GM19455 (cell line): ENCODE data around the gene STXBP5L.
"Not testable (repeated sequence)": the region's sequence is repeated elsewhere in the genome, so short reads cannot be mapped to it uniquely, and the experiment has no call there.

Source experiments
- ATAC-seq: cut with Tn5 transposase; IDR thresholded peaks from one replicate; pipeline ENCODE4 v1.9.1; 2021; ENCODE audit not compliant: unreplicated experiment

Gene STXBP5L

DNA sequence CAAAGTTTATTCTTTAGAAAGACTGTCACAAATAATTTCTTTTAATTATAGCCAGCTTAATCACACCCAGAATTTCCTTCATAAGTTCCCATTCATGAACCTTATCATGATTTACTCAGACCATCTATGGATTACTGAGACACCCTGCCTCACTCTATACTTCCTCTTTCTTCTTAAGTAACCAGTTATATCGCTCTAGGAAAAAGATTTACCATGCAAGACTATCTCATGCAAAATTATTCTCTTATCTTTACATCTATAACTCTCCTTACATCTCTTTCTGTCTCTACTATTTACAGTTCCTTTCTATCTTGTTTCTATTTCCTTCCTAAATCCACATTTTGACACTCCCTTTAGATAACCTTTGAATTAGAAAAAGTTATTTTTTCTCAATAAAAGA is 321.0 kb downstream of the STXBP5L start:
- no peak for ATAC-seq

DNA sequence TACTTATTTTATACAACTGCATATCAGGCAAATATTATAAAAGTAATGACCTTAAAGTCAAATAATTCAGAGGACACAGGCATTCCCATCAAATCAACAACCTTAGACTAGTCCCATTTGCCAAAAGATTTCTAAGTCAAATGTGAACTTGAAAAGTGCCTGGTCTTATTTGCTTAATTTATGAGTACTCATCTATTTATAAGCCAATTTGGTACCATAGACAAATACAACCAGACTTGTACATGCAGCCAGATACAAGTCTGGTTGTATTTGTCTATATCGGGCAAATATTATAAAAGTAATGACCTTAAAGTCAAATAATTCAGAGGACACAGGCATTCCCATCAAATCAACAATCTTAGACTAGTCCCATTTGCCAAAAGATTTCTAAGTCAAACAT is 322.2 kb downstream of the STXBP5L start:
- not testable (repeated sequence) for ATAC-seq

DNA sequence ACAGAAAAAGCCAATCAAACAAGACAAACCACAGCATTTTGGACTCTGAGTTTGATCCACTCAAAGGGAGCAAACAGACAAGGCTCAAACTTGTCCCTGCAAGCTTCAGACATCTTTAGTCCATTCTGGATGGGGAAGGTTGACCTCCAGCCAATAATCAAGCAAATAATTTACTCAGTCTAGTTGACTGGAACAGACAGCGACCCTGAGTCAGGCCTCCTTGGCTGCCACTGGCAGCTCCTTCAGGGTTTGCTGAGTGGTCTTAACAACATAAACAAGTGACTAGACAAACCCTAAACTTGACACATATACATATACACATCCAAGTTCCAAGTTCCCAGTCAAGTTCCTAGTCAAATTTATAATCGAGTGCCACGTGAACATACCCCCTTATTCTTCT is 323.9 kb downstream of the STXBP5L start:
- ATAC-seq = no peak

DNA sequence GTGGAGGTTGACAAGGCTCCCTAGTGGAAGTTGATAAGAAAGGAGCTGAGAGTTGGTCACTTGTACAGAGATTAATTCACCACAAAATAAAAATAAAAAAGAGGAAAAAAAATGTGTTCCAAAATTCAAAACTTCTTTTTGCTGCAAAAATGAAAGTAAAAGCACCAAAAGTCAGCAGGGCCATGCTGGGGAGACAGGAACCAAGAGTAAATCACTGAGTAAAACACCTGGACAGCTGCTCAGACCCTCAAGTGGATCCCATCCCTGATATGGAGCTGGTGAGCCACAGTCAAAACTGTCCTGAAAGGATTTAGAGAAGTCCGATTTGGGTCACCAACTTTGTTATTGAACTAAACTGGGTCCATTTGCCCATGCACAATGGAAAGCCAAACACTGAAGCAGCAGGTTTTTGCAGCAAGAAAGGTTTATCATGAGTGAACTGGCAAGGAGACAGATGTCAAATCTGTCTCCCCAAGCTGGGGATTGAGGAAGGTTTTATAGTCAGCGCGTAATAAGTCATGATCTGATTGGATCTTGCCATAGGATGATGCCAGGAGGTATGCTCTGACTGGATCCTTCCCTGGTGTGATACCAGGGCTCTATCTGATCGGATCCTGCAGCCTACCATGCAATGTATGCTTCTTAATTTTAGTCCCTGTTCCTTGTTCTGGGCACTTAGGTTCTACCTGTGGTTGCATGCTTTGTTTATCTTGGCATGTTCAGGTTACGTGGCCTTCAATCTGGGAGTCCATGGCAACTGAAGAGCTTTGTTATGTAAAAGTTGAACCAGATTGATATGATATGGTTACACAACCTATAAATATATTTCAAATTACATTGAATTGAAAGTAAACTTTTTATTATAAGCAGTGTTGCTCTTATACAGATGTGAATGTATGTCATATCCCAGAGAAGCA is 324.6 kb downstream of the STXBP5L start:
- ATAC-seq = no peak

DNA sequence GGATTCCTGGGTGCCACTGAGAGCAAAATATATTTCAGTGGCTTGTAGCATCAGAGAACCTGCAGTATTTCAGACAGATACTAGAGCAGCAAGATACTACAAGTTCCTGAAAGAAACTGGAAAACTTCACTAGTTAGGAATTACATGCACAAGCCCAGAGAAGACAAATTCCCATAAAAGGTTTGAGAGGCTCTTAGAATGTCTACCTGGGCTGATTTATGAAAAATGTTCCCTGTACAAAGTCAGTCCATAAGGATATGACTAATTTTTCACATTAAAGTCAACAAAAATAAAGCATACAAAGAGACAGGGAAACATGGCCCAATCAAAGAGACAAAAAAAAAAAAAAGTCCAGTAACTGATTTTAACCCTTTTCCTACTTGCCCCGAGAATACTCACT is 335.2 kb downstream of the STXBP5L start:
- no peak for ATAC-seq

DNA sequence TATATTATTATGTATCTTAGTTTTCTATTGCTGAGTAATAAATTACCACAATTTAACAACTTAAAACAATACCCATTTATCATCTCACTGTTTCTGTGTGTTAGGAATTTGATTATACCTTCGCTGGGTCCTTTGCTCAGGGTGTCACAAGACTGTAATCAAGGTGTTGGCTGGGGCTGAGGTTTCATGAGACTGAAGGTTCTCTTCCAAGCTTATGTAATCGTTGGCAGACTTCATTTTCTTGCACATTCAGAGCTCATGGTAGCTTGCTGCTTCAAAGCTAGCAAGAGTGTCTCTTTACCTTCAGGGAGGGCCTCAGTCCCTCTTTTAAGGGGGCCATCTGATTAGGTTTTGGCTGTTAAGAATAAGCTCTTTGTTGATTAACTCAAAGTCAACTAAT is 344.7 kb downstream of the STXBP5L start:
- ATAC-seq = no peak

DNA sequence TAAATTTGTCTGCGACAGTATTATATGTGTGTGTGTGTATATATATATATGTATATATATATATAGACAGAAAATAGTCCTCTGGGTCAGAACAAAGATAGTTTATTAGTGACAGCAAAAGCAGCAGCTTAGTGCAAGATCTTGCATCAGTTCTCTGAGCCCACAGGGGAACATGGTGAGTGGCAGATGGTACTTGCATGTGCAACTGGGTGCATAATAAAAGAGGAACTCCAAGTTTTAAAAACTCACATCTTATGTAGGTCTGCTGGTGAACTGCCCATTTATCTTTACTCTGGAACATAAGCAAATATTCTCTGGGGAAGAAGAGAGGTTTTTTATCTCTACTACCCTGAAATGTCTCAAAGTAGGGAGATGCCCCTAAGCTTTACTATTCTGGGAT is 361.4 kb downstream of the STXBP5L start:
- no peak for ATAC-seq

DNA sequence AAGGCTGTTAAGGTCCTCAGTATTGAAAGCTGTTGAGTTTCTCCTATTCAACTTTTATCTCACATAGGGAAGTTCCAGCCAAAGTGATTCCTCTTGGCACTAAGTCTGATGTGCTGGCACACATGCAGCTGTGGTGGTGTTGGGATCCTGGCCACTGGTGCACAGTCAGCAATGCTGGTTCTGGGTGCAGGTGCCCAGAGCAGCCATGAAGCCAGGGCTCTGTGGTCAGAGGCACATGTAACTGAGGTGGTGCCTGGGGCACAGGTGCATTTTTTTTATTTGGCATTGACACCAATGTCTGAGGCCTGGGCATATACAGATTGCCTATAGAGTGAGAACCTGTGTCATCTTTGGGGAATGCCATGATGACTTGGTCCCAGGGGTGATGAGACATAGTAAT is 366.4 kb downstream of the STXBP5L start:
- no peak for ATAC-seq

DNA sequence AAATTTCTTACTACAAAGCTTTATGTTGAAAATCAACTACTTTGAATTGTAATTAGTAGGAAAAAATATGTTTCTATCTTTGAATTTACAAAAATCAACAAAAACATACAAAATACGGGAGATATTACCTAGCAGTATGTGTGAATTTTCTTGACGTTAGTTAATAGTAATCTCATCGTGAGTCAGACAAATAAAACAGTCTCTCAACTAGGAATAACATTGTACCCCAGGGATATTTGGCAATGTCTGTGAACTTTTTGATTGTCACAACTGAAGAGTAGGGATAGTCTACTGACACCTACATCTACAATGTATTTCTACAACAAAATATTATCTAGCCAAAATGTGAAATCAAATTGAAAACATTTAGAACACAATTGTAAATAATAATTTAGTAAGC is 387.4 kb downstream of the STXBP5L start:
- ATAC-seq = no peak

DNA sequence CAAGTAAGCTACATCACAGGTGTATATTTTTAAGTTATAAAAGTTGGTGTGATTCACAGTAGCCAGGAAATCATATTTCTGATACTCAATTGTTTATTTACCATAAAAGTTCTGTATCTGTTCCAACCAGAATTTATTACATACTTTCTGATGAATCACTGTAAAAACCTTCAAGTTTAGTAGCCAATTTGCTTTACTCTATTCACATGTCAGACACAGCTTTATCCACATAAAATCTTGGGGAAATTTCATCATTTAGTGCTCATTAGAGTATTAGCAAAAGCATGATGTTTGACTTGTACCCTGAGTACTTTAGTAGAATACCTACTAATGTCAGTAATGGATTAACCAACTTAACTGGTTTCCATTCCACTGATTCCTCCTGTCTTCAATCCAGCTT is 388.0 kb downstream of the STXBP5L start:
- no peak for ATAC-seq

DNA sequence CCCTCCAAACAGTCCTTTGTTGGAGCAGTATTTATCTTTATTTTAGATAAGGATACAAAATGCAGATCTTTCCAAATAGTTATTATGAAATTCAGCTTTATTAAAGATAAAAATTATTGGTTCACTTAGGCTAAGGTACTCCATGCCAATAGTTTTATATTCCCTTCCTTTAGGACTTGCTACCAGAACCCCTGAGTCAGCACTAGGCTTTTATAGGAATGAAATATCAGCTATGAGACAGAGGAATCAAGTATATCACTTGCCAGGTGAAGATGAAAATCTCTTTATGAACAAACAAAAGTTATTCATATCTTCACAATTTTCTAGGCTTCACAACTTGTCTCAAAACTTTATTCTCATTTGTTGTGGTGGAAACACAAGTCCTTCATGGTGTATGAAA is 416.3 kb downstream of the STXBP5L start:
- no peak for ATAC-seq

DNA sequence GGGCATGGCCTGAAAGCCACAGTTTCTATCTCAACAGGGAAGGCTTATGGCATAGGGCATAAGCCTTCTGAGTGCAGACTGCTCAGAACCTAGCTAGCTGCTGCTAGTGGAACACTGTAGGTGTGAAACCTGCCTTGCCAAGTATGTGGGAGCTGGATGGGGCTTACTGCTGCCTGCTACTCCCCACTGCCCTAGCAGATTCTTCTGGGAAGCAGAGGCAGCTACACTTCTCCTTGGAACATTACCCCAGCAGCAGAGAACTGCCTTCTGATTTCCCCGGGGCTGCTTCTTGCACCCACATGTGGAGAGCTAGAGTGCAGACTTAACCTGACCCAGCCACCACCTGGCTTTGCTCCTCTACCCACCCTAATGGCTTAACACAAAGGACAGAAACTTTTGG is 422.1 kb downstream of the STXBP5L start:
- no peak for ATAC-seq

DNA sequence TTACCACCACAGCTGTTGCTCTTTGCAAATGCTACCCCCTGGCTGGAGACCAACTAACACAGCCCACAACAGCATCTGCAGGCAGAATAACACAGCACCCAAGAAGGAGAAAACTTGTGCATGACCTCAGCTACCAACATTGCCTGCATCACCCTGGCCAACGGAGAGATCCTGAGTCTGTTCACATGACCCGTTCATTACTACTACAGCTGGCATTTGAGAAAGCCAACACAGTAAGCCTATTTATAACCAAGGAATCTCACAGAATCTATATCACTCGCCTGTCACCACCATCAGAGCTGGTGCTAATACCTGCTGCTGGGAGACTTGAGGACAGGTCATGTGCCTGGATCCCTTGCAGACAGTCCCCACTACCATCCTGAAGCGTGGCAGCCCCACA is 422.6 kb downstream of the STXBP5L start:
- no peak for ATAC-seq

DNA sequence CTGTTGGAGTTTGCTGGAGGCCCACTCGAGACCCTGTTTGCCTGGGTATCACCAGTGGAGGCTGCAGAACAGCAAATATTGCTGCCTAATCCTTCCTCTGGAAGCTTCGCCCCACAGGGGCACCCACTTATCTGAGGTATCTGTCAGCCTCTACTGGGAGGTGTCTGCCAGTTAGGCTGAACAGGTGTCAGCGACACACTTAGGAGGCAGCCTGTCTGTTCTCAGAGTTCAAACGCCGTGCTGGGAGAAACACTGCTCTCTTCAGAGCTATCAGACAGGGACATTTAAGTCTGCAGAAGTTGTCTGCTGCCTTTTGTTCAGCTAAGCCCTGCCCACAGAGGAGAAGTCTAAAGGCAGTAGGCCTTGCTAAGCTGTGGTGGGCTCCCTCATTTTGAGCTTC is 448.0 kb downstream of the STXBP5L start:
- ATAC-seq = not testable (repeated sequence)

DNA sequence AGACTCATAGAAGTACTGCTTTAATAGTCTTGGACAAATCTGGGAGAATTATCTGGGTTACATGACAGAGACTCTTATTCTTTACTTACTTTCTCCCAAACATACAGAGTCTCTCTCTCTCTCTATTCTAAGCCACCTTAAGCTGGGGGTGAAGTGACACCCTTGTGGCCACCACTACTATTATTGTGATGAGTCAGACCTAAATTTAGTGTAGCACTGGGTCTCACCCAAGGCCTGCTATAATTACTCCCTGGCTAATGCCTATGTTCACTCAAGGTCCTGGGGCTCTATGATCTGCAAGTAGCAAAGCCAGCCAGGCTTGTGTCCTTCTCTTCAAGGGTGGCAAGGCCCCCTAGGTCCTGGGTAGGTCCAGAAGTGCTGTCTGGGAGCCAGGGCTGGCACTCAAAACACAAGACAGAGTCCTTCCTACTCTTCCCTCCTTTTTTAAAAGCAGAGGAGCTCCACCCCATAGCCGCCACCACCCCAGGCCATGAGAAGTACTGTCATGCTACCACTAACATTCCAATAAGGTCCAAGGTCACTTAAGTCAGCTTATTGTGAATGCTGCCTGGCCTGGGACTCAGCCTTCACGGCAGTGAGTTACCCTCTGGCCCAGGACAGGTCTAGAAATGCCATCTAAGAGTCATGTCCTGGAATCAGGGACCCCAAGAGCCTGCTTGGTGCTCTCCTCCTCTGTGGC is 454.2 kb downstream of the STXBP5L start:
- ATAC-seq = no peak

DNA sequence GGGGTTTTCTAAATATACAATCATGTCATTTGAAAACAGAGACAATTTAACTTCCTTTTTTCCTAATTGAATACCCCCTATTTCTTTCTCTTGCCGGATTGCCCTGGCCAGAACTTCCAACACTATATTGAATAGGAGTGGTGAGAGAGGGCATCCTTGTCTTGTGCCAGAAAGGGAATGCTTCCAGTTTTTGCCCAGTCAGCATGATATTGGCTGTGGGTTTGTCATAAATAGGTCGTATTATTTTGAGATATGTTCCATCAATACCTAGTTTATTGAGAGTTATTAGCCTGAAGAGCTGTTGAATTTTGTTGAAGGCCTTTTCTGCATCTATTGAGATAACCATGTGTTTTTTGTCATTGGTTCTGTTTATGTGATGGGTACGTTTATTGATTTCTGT is 480.3 kb downstream of the STXBP5L start:
- not testable (repeated sequence) for ATAC-seq

DNA sequence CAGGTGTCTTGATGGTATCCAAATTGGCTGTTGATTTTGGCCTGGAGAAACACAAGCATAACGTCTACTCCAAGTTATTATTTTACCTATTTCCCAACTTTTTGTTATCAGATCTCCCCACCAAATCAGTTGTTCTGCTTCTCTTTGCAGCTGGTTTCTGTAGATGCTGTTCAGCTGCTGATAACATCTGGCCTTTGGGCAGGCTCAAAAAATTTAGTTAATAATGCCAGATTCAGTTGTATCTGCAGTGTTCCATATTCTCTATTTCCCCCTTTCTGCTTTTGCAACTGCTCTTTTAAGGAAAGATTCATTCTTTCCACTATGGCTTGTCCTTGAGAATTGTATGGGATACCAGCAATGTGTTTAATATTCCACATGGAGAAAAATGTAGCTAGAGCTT is 488.0 kb downstream of the STXBP5L start:
- not testable (repeated sequence) for ATAC-seq

DNA sequence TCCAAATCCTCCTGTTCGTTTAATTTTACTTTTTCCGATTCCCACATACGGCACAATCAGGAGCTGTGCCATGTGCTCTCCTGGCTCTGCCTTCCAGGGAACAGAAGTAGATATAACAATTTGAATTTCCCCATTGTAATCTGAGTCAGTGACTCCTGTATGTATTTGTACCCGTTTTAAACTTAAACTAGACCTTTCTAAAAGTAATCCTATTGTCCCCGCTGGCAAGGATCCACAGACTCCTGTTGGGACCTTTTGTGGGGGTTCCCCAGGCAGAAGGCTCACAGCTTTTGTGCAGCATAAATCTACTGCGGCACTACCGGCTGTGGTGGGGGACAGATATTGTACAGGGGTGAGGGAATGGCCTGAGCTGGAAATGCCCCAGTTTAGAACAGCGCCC is 490.0 kb downstream of the STXBP5L start:
- not testable (repeated sequence) for ATAC-seq

DNA sequence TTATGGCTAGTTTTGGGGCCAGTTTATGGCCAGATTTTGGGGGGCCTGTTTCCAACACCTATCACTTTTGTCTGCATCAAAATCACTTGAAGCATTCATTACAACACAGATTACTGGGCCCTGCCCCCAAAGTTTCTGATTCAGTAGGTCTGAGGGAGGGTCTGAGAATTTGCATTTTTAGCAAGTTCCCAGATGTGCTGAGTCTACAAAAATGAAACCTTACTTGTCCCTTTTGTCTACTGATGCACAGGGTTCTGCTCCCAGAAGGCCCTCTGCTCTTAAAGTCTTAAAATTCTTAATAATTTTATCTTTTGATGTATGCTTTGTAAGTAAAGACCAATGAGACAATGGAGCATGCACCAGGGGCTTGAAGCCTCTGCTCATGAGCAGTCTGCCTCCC is 491.8 kb downstream of the STXBP5L start:
- no peak for ATAC-seq

DNA sequence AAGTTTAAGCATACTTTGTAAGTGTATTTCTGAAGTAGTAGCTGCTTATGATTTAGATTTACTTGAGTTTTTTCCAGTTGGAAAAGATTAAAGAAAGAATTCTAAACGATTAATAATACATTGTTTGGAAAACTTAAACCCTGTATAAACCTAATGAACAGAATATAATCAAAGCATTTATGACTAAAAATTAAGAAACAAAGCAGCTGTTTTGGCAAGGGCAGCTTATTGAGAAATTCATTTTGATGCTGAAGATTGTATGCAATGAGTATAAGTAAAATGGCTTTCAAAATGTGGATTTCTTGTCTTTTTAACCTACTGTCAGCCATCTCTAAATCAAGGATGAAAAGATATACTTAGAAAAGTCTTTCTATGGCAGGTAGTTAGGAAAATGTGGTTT is 497.6 kb downstream of the STXBP5L start:
- ATAC-seq = no peak

DNA sequence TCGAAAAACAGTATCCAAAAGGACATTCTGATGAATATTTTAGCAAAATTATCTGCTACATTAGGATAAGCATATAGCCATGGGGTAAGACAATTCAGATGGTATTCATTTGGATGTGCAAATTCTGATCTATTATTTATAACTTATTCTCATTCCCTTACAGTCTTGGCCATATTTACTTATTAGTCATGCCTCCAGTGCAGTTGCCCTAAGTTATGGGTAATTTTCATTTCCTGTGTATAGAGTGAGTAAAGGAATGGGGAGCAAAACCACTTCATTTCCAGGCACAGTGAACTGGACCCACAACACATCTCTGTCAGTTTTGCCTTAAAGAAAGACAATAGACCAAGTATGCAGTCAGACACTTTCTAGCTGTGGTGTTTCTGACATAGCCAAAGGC is 503.5 kb downstream of the STXBP5L start:
- ATAC-seq = no peak

DNA sequence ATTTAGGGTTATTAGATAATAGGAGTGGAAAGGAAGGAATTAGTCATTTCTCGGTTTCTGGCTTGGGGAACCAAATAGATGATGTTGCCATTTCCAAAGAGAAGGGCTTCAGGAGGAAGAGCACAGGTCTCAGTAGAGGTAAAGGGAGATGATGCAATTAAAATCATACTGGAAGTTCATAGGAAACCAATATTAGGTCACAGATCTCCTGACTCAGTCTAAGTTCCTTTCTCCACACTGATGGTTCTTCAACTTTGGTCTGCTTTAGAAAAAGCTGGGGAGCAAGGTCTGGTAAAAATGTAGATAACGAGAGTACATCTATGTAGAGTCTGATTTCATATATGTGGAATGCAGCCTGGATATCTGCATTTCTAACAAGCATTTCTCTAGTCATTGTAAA is 506.9 kb downstream of the STXBP5L start:
- ATAC-seq = no peak
